Kidney epithelial cell (primary cell): ENCODE data around the gene RPTOR. TPM values are rescaled to one million over a fixed set of nuclear protein-coding genes. Genes with fewer than 3 reads are reported as not detected.

Source experiments
- DNase-seq: peaks from one replicate; pipeline ENCODE4 v3.0.0-alpha.2; 2010; ENCODE audit warnings: low read depth
- H3K27me3 ChIP-seq: 2 replicates; pipeline ENCODE4 v1.6.0; 2011; ENCODE audit warnings: low read length; ENCODE audit not compliant: control insufficient read depth, insufficient read depth
- H3K36me3 ChIP-seq: 2 replicates; pipeline ENCODE4 v1.5.1; 2011; ENCODE audit warnings: low read length; ENCODE audit not compliant: control insufficient read depth, insufficient read depth
- H3K4me3 ChIP-seq: 2 replicates; pipeline ENCODE4 v1.5.1; 2011; ENCODE audit warnings: low read depth, mild to moderate bottlenecking, control low read depth, low read length
- total RNA-seq: library from RNA; depleted of rRNA; stranded (reverse); fragments of >200 nt; gene quantifications from 2 replicates; pipeline ENCODE4 v1.2.3, GENCODE V29; 2015
- TF ChIP-seq, protein P1 (sequence below): IDR thresholded peaks from 2 replicates; pipeline ENCODE4 v1.5.1; 2011; ENCODE audit warnings: mild to moderate bottlenecking, moderate library complexity, low read length, control low read depth, inconsistent platforms; ENCODE audit not compliant: insufficient read depth, poor library complexity, severe bottlenecking

The RPTOR gene
- total RNA-seq, 1 donor from 2014 or later = 22.7 TPM

DNA sequence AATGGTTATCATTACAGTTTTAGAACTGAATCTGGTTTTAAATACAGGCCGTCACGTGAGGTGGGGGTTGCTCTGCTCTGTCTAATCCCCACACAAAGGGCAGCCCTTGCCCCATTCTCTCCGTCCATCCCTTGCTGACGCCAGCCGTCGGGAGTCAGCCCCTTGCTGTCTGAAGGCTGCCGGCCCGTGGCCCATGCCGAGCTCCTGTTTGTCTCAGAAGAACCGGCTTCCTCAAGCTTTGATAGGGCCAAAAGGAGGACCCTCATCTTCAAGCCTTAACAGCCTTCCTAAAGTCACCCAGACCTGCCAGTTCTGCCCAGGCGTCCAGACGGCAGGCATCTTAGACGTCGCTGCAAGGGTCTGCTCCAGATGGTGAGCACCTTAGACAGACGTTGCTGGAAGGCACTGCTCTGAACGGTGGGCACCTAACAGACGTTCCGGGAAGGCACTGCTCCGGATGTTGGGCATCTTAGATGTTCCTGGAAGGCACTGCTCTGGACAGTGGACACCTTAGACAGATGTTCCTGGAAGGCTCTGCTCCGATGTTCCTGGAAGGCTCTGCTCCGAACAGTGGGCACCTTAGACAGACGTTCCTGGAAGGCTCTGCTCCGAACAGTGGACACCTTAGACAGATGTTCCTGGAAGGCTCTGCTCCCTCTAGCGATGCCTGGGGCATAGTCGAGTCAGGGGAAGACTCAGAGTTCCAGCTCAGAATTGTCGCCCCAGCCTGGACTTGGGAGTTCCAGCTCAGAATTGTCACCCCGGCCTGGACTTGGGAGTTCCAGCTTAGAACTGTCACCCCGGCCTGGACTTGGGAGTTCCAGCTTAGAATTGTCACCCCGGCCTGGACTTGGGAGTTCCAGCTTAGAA is 411.9 kb downstream of the RPTOR start:
- no peak for DNase-seq
- Histone ChIP-seq H3K27me3 (no peaks in the 10 kb centered on the region), H3K4me3 (no peak overlapping the region), H3K36me3 (no peaks in the 10 kb centered on the region)
- TF ChIP-seq, protein P1, sequence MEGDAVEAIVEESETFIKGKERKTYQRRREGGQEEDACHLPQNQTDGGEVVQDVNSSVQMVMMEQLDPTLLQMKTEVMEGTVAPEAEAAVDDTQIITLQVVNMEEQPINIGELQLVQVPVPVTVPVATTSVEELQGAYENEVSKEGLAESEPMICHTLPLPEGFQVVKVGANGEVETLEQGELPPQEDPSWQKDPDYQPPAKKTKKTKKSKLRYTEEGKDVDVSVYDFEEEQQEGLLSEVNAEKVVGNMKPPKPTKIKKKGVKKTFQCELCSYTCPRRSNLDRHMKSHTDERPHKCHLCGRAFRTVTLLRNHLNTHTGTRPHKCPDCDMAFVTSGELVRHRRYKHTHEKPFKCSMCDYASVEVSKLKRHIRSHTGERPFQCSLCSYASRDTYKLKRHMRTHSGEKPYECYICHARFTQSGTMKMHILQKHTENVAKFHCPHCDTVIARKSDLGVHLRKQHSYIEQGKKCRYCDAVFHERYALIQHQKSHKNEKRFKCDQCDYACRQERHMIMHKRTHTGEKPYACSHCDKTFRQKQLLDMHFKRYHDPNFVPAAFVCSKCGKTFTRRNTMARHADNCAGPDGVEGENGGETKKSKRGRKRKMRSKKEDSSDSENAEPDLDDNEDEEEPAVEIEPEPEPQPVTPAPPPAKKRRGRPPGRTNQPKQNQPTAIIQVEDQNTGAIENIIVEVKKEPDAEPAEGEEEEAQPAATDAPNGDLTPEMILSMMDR = no peak

DNA sequence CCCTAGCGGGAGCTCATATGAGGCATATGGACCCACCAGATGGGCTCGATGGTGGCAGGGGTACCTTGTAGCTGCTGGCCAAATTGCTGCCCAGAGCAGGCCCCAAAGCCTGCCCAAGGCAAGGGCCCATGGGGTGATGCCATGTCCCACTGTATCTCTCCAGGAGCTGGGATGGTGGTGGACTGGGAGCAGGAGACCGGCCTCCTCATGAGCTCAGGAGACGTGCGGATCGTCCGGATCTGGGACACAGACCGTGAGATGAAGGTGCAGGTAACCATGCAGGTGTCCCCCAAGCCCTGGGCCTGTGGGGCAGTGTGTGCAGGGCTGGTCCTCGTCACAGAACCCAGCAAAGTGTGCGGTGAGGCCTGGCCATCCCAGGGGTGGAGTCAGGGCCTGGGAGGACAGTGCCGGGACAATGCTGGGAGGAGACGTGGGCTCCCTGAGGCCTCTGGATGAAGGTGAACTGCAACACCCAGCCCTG is 412.9 kb downstream of the RPTOR start:
- Histone ChIP-seq H3K27me3 (no peaks in the 10 kb centered on the region), H3K4me3 (no peak overlapping the region), H3K36me3 (no peaks in the 10 kb centered on the region)
- no peak for DNase-seq
- TF ChIP-seq, protein P1 = no peak

DNA sequence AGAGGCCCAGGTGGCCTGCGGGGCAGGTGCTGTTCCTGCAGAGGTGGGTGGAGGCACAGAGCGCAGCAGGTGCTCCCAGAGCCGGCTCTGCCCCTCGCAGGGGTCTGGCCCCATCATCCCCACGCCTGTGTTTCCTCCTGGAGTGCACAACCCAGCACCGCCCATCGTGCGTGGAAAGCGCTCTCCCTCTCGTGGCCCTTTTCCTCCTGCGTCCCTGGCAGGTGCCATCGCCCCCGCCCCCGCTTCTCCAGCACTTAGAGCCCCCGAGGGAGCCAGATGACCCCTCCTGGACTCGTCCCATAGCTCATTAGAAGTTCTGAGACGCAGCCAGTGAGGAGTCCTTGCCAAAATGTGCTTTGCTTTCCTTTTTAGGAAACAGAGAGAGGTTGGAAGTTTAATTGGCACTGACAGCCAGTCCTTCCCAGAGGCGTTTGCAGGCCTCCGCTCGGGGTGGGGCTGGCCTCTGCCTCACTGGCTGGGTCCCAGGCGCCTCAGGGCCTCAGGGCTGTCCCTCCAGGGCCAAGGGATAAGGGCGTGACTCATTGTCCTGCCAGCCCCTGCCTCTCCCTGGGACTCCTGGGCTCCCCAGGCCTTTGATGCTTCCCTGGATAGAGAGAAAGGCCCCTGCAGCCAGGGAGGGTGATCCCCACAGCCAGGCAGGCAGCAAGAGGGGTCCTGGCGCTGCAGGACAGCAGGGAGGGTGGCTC is 414.8 kb downstream of the RPTOR start:
- no peak for DNase-seq
- TF ChIP-seq, protein P1 = no peak
- Histone ChIP-seq H3K36me3 (no peaks in the 10 kb centered on the region), H3K4me3 (no peak overlapping the region), H3K27me3 (no peaks in the 10 kb centered on the region)

DNA sequence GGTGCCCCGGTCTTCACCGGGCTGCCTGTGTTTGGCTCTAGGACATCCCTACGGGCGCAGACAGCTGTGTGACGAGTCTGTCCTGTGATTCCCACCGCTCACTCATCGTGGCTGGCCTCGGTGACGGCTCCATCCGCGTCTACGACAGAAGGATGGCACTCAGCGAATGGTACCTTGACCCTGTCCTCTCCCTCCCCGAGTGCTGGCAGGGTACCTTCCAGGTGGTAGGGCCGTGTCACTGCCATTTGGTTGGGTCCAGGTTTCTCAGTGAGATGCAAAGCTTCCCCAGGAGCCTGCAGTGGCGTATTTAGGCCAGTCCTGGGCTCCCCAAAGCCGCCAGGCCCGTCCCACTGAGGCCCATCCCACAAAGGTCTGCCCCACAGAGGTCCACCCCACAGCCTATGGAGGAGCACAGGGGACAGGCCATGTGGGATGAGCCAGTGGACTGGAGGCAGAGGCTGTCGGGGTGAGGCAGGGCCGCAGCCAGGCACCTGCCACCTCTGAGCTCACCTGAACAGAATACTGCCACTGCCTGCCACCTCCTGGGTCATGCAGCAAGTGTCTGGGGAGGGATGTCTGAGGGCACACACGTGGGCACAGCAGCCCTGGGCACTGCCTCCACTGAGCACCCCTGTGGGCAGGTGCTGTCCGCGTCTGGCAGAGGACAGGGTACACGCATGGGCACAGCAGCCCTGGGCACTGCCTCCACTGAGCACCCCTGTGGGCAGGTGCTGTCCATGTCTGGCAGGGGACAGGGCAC is 415.6 kb downstream of the RPTOR start:
- no peaks in the 10 kb centered on the region for H3K27me3 ChIP-seq
- no peak for DNase-seq
- H3K4me3 ChIP-seq = no peak overlapping the region
- H3K36me3 ChIP-seq = no peaks in the 10 kb centered on the region
- TF ChIP-seq, protein P1 = no peak

DNA sequence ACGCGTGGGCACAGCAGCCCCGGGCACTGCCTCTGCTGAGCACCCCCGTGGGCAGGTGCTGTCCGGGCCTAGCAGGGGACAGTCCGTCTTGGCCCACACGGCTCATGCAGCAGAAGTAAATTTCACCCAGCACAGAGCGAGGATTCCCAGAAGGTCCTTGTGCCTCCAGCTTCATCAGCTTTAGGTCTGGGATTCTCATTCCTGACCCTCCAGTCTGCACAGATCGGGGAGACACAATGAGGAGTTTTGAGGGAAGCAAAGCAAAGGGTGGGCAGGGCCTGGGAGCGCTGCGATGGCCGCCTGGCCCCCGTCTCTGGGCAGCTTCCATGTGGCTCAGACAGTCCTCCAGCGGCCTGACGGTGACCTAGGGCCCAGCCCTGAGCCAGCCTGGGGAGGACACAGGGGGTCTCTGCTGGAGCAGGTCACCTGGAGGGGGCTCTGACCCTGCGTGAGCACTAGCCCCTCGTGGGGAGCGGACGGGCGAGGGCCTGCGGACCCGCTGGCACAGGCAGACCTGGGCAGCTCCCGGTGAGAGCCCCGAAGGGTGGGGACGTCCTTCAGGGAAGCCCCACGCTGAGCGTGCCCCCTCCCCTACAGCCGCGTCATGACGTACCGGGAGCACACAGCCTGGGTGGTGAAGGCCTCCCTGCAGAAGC is 416.3 kb downstream of the RPTOR start:
- TF ChIP-seq, protein P1 = no peak

More for the DNA sequence above, 416.3 kb downstream of the RPTOR start:
- no peak for DNase-seq
- Histone ChIP-seq H3K36me3 (no peaks in the 10 kb centered on the region), H3K27me3 (no peaks in the 10 kb centered on the region), H3K4me3 (no peak overlapping the region)
